Spleen (tissue), 11 donors: Measurements from ENCODE around the gene THSD4. TPM values are rescaled to one million over a fixed set of nuclear protein-coding genes. Genes with fewer than 3 reads are reported as not detected.

Source experiments
- DNase-seq: peaks from one replicate; pipeline ENCODE4 v3.0.0-alpha.2; 2020
- H3K27ac ChIP-seq, 8 donors: fragments of 200-600 bp; sonication (generic) in 7 of 8; 1 replicate in 4 of 8; 2 replicates in 4 of 8; pipeline versions ENCODE4 v1.5.0 to v1.8.0; 2016 to 2021; ENCODE audit warnings: inconsistent platforms in 4 of 8, mild to moderate bottlenecking in 4 of 8, moderate library complexity in 1 of 8
- H3K27me3 ChIP-seq, 7 donors: fragments of 200-600 bp; sonication (generic) in 6 of 7; replicated peaks in 1 of 7; 1 replicate in 4 of 7; 2 replicates in 3 of 7; pipeline versions ENCODE4 v1.5.0 to v1.8.0; 2016 to 2021; ENCODE audit warnings: inconsistent platforms in 3 of 7, mild to moderate bottlenecking in 1 of 7
- H3K36me3 ChIP-seq, 6 donors: fragments of 200-600 bp; sonication (generic) in 5 of 6; 1 replicate in 4 of 6; 2 replicates in 2 of 6; pipeline versions ENCODE4 v1.5.0 to v1.8.0; 2016 to 2021; ENCODE audit warnings: inconsistent platforms in 2 of 6
- H3K4me1 ChIP-seq, 6 donors: fragments of 200-600 bp; sonication (generic) in 5 of 6; 1 replicate in 3 of 6; 2 replicates in 3 of 6; pipeline versions ENCODE4 v1.5.0 to v1.8.0; 2016 to 2021; ENCODE audit warnings: inconsistent platforms in 3 of 6
- H3K4me3 ChIP-seq, 8 donors: fragments of 200-600 bp; sonication (generic) in 7 of 8; 1 replicate in 4 of 8; 2 replicates in 4 of 8; pipeline versions ENCODE4 v1.5.0 to v1.8.0; 2016 to 2021; ENCODE audit warnings: inconsistent platforms in 4 of 8, mild to moderate bottlenecking in 4 of 8, moderate library complexity in 2 of 8
- H3K9me3 ChIP-seq, 8 donors: fragments of 200-600 bp; sonication (generic) in 7 of 8; 1 replicate in 4 of 8; 2 replicates in 4 of 8; pipeline versions ENCODE4 v1.5.0 to v1.8.0; 2016 to 2021; ENCODE audit warnings: inconsistent platforms in 4 of 8
- POLR2A ChIP-seq, 3 donors: fragments of 450-650 bp; IDR thresholded peaks; one replicate each; pipeline ENCODE4 v1.5.1; 2017; ENCODE audit warnings: antibody characterized with exemption in 3 of 3, mild to moderate bottlenecking in 1 of 3
- POLR2AphosphoS5 ChIP-seq, 3 donors: sonication (generic); formaldehyde crosslinking; IDR thresholded peaks; one replicate each; pipeline ENCODE4 v1.5.1; 2017; ENCODE audit warnings: antibody characterized with exemption in 3 of 3
- whole genome bisulfite sequencing, 5 donors: extraction: QIAGEN DNeasy Blood & Tissue Kit in 3 of 5; methylation state at CpG; one replicate each; pipeline versions ENCODE4 v1.1.5 to v1.1.7; 2013 to 2018; 5-methylcytosine and 5-hydroxymethylcytosine counted together
- intact Hi-C: fragments of 100-400 bp; cut with DNase I; formaldehyde crosslinking; loops from one replicate; pipeline ENCODE4 v1.15.0; 2023; ENCODE audit warnings: low total_unique reads
- polyA plus RNA-seq, 3 donors: library from polyadenylated mRNA; stranded (reverse); fragments of 200-250 nt; gene quantifications; one replicate each; pipeline ENCODE4 v1.2.1, GENCODE V29; 2013
- total RNA-seq, 7 donors: library from RNA; depleted of rRNA in 3 of 7; stranded (reverse); fragments of >200 nt in 3 of 7; fragmentation: NEBNext Ultra II Directional in 4 of 7; extraction: Animal tissue kit (Norgen Biotek cat#: 25700) in 4 of 7; gene quantifications; one replicate each; pipeline versions ENCODE4 v1.1.0 to v1.2.1, GENCODE V29; 2016 to 2021
- TF ChIP-seq, protein P1 (sequence below), 11 experiments: fragments of 200-600 bp in 7 of 11; fragments of 450-650 bp in 4 of 11; sonication (generic) in 4 of 11; IDR thresholded peaks in 8 of 11; conservative IDR thresholded peaks in 3 of 11; 1 replicate in 7 of 11; 2 replicates in 4 of 11; pipeline versions ENCODE4 v1.4.0 to v1.8.0; 2016 to 2021; ENCODE audit warnings: antibody characterized with exemption in 11 of 11, inconsistent platforms in 4 of 11, mild to moderate bottlenecking in 1 of 11
- donor health status: healthy with polysubstance abuse.
- donor health status: DM: no; HTN: no; CAD: no; lungs with moderate emphysema.
- donor health status: DM: no; HTN: no; CAD: no.
- donor health status: Bipolar disorder and iron deficiency.
- donor health status: healthy.
- donor health status: DM: no; HTN: no; CAD: no.
- donor health status: DM: yes; HTN: yes; CAD: no.

Gene THSD4
- total and polyA plus RNA-seq, 10 donors = 0.29 to 11.3 (median 3.4) TPM

DNA sequence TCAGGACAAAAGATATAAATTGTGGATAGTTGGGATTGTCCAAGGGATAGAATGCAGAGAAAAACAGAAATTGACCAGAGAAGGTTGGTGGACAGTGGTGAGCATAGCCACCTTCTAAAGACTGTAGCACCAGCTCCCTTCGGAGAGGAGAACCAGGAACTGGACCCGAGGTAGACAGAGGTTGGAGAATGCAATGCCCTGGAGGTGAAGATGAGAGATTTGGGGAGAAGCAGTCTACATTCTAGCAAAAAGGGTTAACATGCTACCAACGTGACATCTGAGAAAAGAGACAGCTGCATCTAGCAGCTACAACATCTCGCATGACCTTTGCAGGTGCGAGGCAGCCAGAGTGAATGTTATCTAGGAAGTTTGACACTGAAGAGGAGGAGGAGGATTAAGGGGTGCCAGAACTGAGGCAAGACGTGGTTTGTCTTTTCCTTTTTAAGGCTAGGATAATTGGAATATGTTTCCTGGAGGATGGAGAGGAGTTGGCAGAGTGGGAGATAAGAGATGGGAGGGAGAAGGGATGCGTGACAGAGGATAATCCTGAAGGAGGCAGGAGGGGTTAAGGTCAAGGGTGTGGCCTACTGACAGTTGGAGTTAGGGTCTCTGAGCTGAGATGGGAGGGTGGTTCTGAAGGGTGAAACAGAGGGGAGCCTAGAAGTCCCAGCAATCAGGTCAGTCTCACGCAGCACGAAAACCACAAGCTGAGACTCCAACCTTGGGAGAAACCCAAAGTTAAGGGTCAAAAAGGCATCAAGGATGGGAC, 591.4 kb downstream of the THSD4 start:
- Histone ChIP-seq H3K4me1 (peaks cover 0 to 25% (median 7%) of the 10 kb centered on the region in 6 donors), H3K9me3 (no peaks in the 10 kb centered on the region), H3K36me3 (no peaks in the 10 kb centered on the region), H3K4me3 (no peak overlapping the region), H3K27me3 (no peaks in the 10 kb centered on the region), H3K27ac (peak overlapping the region in 7 of 8 donors; percentile 30 to 75 (median 61))
- 67 to 79% (median 72%) methylated on average over 9 of the region's 9 CpGs for WGBS, 5 donors
- DNase-seq = no peak
- TF ChIP-seq, protein P1, sequence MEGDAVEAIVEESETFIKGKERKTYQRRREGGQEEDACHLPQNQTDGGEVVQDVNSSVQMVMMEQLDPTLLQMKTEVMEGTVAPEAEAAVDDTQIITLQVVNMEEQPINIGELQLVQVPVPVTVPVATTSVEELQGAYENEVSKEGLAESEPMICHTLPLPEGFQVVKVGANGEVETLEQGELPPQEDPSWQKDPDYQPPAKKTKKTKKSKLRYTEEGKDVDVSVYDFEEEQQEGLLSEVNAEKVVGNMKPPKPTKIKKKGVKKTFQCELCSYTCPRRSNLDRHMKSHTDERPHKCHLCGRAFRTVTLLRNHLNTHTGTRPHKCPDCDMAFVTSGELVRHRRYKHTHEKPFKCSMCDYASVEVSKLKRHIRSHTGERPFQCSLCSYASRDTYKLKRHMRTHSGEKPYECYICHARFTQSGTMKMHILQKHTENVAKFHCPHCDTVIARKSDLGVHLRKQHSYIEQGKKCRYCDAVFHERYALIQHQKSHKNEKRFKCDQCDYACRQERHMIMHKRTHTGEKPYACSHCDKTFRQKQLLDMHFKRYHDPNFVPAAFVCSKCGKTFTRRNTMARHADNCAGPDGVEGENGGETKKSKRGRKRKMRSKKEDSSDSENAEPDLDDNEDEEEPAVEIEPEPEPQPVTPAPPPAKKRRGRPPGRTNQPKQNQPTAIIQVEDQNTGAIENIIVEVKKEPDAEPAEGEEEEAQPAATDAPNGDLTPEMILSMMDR (IDR thresholded peaks at IDR 0.05 in 8 of 11, conservative IDR thresholded peaks at IDR 0.05 in 3 of 11) = no peak
- no peak for TF ChIP-seq POLR2AphosphoS5 (IDR thresholded peaks at IDR 0.05)
- TF ChIP-seq POLR2A (IDR thresholded peaks at IDR 0.05) = no peak
- intact Hi-C loops = no loop called here

DNA sequence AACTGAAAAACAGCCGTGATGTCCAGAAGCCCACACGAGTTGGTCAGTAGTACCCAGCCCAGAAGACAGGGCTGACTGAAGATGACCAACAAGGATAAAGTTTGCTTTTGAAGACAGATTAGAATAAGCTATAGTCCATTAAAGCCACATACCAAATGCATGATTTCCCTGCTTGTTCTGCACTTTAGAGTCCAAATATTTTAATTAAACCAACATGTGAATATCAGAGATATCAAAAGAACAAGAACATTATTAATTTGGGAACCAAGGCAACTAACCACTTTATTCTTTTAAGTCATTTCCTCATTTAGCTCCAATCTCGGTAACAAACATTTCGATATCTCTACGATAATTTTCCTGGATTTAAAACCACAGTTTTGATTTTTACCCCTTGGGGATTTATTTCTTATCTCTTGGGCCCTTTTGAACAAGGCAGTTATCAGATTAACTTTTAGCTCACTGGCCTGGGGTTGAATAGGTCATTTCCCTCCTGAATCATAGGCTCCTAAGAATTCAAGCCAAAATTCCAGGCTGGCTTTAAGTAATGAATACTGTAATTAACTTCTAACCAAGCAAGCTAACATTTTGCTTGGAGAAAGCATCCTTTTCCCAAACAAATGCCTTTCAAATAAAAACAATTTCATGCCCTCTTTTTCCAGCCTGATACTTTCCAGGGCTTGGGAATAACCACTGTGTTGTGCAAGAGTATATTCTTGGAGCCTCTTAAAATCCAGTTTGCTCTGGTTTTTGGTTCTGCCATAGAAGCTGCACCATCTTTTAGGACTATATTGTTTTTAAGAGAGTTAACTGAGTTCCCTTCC, 592.2 kb downstream of the THSD4 start:
- no peaks in the 10 kb centered on the region for H3K9me3 ChIP-seq
- no peak for TF ChIP-seq POLR2A (IDR thresholded peaks at IDR 0.05)
- 50 to 71% (median 62%) methylated on average over 5 of the region's 5 CpGs for WGBS, 5 donors
- peak overlapping the region in 7 of 8 donors; percentile 30 to 75 (median 61) for H3K27ac ChIP-seq
- intact Hi-C loops = no loop called here
- no peak for DNase-seq
- H3K27me3 ChIP-seq = no peaks in the 10 kb centered on the region
- H3K36me3 ChIP-seq = no peaks in the 10 kb centered on the region
- peaks cover 0 to 29% (median 9%) of the 10 kb centered on the region in 6 donors for H3K4me1 ChIP-seq
- no peak overlapping the region for H3K4me3 ChIP-seq

DNA sequence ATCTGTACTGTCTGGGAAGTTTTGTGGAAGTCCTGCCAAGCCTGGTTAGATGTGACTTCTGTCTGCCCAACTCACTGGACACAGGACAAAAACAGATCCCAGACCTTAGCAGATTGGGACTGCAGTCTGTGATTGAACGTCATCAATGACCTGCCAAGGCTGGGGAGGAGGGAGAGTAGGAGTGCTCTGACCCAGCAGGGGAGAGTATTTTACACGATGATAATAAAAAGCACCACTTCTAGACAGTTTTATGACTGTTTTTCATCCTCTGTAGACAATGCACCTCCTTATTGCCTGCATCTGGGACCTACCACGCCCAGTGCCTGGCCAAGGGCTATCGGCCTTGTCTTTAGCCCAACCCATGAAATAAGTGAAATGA, 592.8 kb downstream of the THSD4 start:
- Histone ChIP-seq H3K27ac (peak overlapping the region in 7 of 8 donors; percentile 30 to 75 (median 61)), H3K36me3 (no peaks in the 10 kb centered on the region), H3K4me3 (no peak overlapping the region), H3K27me3 (no peaks in the 10 kb centered on the region), H3K4me1 (peaks cover 0 to 35% (median 13%) of the 10 kb centered on the region in 6 donors), H3K9me3 (no peaks in the 10 kb centered on the region)
- WGBS, 5 donors = 53 to 66% (median 57%) methylated on average over 4 of the region's 4 CpGs
- no peak for TF ChIP-seq POLR2AphosphoS5 (IDR thresholded peaks at IDR 0.05)
- TF ChIP-seq, protein P1 (IDR thresholded peaks at IDR 0.05 in 8 of 11, conservative IDR thresholded peaks at IDR 0.05 in 3 of 11) = no peak
- TF ChIP-seq POLR2A (IDR thresholded peaks at IDR 0.05) = no peak
- intact Hi-C loops = no loop called here
- DNase-seq = no peak

DNA sequence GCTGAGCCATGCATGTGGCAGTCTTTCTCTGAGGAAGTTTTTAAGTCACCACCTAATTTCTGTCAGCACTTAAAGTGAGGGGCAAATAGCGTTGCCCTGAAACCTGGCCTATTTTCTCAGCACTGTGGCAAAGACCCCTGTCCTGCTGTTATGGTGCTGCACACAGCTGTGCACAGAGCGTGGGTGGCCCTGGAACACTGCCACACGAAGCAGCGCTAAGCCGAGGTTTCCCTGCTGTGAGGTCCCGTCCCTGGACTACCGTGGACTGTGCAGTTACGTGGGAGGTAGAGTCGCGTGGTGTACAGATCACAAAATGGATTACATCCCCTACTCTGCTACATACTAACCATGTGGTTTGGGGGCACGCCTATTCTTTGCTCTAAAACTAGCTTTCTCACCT, 593.5 kb downstream of the THSD4 start:
- H3K9me3 ChIP-seq = no peaks in the 10 kb centered on the region
- intact Hi-C loops = no loop called here
- WGBS, 5 donors = 84 to 90% (median 88%) methylated on average over 11 of the region's 11 CpGs
- H3K4me3 ChIP-seq = no peak overlapping the region
- H3K27me3 ChIP-seq = no peaks in the 10 kb centered on the region
- H3K36me3 ChIP-seq = no peaks in the 10 kb centered on the region
- no peak for DNase-seq
- no peak overlapping the region for H3K27ac ChIP-seq
- H3K4me1 ChIP-seq = peaks cover 0 to 40% (median 15%) of the 10 kb centered on the region in 6 donors
- TF ChIP-seq POLR2AphosphoS5 (IDR thresholded peaks at IDR 0.05) = no peak
- TF ChIP-seq, protein P1 (IDR thresholded peaks at IDR 0.05 in 8 of 11, conservative IDR thresholded peaks at IDR 0.05 in 3 of 11) = no peak
- TF ChIP-seq POLR2A (IDR thresholded peaks at IDR 0.05) = no peak
